ENCODE results near the gene CAMK2B.

Gene CAMK2B

GRCh38 chr7:44220358-44221112, 104.9 kb downstream of the CAMK2B start:
- H3K4me2 ChIP-seq (ENCODE audit: low read length): no peak overlapping the region
- peaks cover 12% of the 10 kb centered on the region for H3K9me3 ChIP-seq (replicated peaks; ENCODE audit: low read length)
- peaks cover 1% of the 10 kb centered on the region for H3K4me1 ChIP-seq (ENCODE audit: control insufficient read depth, insufficient read depth, low read length)
- H3K4me3 ChIP-seq (ENCODE audit: low read length): no peak overlapping the region
- H3K36me3 ChIP-seq (ENCODE audit: insufficient read depth, low read length): no peaks in the 10 kb centered on the region
- peaks cover 25% of the 10 kb centered on the region for H3K27me3 ChIP-seq (ENCODE audit: control insufficient read depth, insufficient read depth, low read length)
- H3K9ac ChIP-seq (ENCODE audit: low read depth, low read length): no peak overlapping the region

- Histone ChIP-seq H3K36me3 (ENCODE audit: insufficient read depth, low read length) (no peaks in the 10 kb centered on the region), H3K27me3 (ENCODE audit: control insufficient read depth, insufficient read depth, low read length) (peaks cover 20% of the 10 kb centered on the region), H3K9me3 (replicated peaks; ENCODE audit: low read length) (peaks cover 12% of the 10 kb centered on the region), H3K9ac (ENCODE audit: low read depth, low read length) (no peak overlapping the region), H3K4me3 (ENCODE audit: low read length) (no peak overlapping the region), H3K4me2 (ENCODE audit: low read length) (no peak overlapping the region), H3K4me1 (ENCODE audit: control insufficient read depth, insufficient read depth, low read length) (no peaks in the 10 kb centered on the region)
These were observed 105.4 kb downstream of the CAMK2B start for GRCh38 chr7:44220046-44220357.

- Histone ChIP-seq H3K4me2 (ENCODE audit: low read length) (no peak overlapping the region), H3K36me3 (ENCODE audit: insufficient read depth, low read length) (peaks cover 4% of the 10 kb centered on the region), H3K9me3 (replicated peaks; ENCODE audit: low read length) (peaks cover 12% of the 10 kb centered on the region), H3K9ac (ENCODE audit: low read depth, low read length) (no peak overlapping the region), H3K27me3 (ENCODE audit: control insufficient read depth, insufficient read depth, low read length) (peaks cover 15% of the 10 kb centered on the region), H3K4me3 (ENCODE audit: low read length) (no peak overlapping the region), H3K4me1 (ENCODE audit: control insufficient read depth, insufficient read depth, low read length) (no peaks in the 10 kb centered on the region)
These were observed 105.9 kb downstream of the CAMK2B start for GRCh38 chr7:44219371-44220045.

GRCh38 chr7:44218418-44219201, 106.8 kb downstream of the CAMK2B start:
- Histone ChIP-seq H3K4me2 (ENCODE audit: low read length) (no peak overlapping the region), H3K4me3 (ENCODE audit: low read length) (no peak overlapping the region), H3K27me3 (ENCODE audit: control insufficient read depth, insufficient read depth, low read length) (peaks cover 7% of the 10 kb centered on the region), H3K9ac (ENCODE audit: low read depth, low read length) (no peak overlapping the region), H3K36me3 (ENCODE audit: insufficient read depth, low read length) (peaks cover 12% of the 10 kb centered on the region), H3K4me1 (ENCODE audit: control insufficient read depth, insufficient read depth, low read length) (no peaks in the 10 kb centered on the region), H3K9me3 (replicated peaks; ENCODE audit: low read length) (peaks cover 12% of the 10 kb centered on the region)

- Histone ChIP-seq H3K9ac (ENCODE audit: low read depth, low read length) (no peak overlapping the region), H3K27me3 (ENCODE audit: control insufficient read depth, insufficient read depth, low read length) (peaks cover under 1% of the 10 kb centered on the region), H3K9me3 (replicated peaks; ENCODE audit: low read length) (peaks cover 12% of the 10 kb centered on the region), H3K4me2 (ENCODE audit: low read length) (no peak overlapping the region), H3K4me1 (ENCODE audit: control insufficient read depth, insufficient read depth, low read length) (no peaks in the 10 kb centered on the region), H3K36me3 (ENCODE audit: insufficient read depth, low read length) (peaks cover 19% of the 10 kb centered on the region), H3K4me3 (ENCODE audit: low read length) (no peak overlapping the region)
These were observed 107.5 kb downstream of the CAMK2B start for GRCh38 chr7:44217852-44218402.

- Histone ChIP-seq H3K9me3 (replicated peaks; ENCODE audit: low read length) (peaks cover 12% of the 10 kb centered on the region), H3K4me2 (ENCODE audit: low read length) (no peak overlapping the region), H3K4me3 (ENCODE audit: low read length) (no peak overlapping the region), H3K36me3 (ENCODE audit: insufficient read depth, low read length) (peaks cover 25% of the 10 kb centered on the region), H3K9ac (ENCODE audit: low read depth, low read length) (no peak overlapping the region), H3K4me1 (ENCODE audit: control insufficient read depth, insufficient read depth, low read length) (no peaks in the 10 kb centered on the region), H3K27me3 (ENCODE audit: control insufficient read depth, insufficient read depth, low read length) (no peaks in the 10 kb centered on the region)
These were observed 108.1 kb downstream of the CAMK2B start for GRCh38 chr7:44217223-44217714.

- Histone ChIP-seq H3K36me3 (ENCODE audit: insufficient read depth, low read length) (peaks cover 31% of the 10 kb centered on the region), H3K4me1 (ENCODE audit: control insufficient read depth, insufficient read depth, low read length) (no peaks in the 10 kb centered on the region), H3K4me3 (ENCODE audit: low read length) (no peak overlapping the region), H3K9me3 (replicated peaks; ENCODE audit: low read length) (peaks cover 12% of the 10 kb centered on the region), H3K4me2 (ENCODE audit: low read length) (no peak overlapping the region), H3K9ac (ENCODE audit: low read depth, low read length) (no peak overlapping the region), H3K27me3 (ENCODE audit: control insufficient read depth, insufficient read depth, low read length) (no peaks in the 10 kb centered on the region)
These were observed 108.7 kb downstream of the CAMK2B start for GRCh38 chr7:44216521-44217222.

GRCh38 chr7:44216019-44216418, 109.4 kb downstream of the CAMK2B start:
- no peaks in the 10 kb centered on the region for H3K4me1 ChIP-seq (ENCODE audit: control insufficient read depth, insufficient read depth, low read length)
- H3K27me3 ChIP-seq (ENCODE audit: control insufficient read depth, insufficient read depth, low read length): no peaks in the 10 kb centered on the region
- no peak overlapping the region for H3K9ac ChIP-seq (ENCODE audit: low read depth, low read length)
- H3K36me3 ChIP-seq (ENCODE audit: insufficient read depth, low read length): peaks cover 38% of the 10 kb centered on the region
- H3K4me3 ChIP-seq (ENCODE audit: low read length): no peak overlapping the region
- H3K9me3 ChIP-seq (replicated peaks; ENCODE audit: low read length): peaks cover 12% of the 10 kb centered on the region
- H3K4me2 ChIP-seq (ENCODE audit: low read length): no peak overlapping the region

- H3K4me1 ChIP-seq (ENCODE audit: control insufficient read depth, insufficient read depth, low read length): no peaks in the 10 kb centered on the region
- H3K9ac ChIP-seq (ENCODE audit: low read depth, low read length): no peak overlapping the region
- peaks cover 12% of the 10 kb centered on the region for H3K9me3 ChIP-seq (replicated peaks; ENCODE audit: low read length)
- H3K4me3 ChIP-seq (ENCODE audit: low read length): no peak overlapping the region
- H3K36me3 ChIP-seq (ENCODE audit: insufficient read depth, low read length): peaks cover 42% of the 10 kb centered on the region
- H3K27me3 ChIP-seq (ENCODE audit: control insufficient read depth, insufficient read depth, low read length): no peaks in the 10 kb centered on the region
- no peak overlapping the region for H3K4me2 ChIP-seq (ENCODE audit: low read length)
These were observed 109.9 kb downstream of the CAMK2B start for GRCh38 chr7:44215531-44215930.

- no peak overlapping the region for H3K4me2 ChIP-seq (ENCODE audit: low read length)
- no peak overlapping the region for H3K9ac ChIP-seq (ENCODE audit: low read depth, low read length)
- H3K36me3 ChIP-seq (ENCODE audit: insufficient read depth, low read length): peaks cover 58% of the 10 kb centered on the region
- no peaks in the 10 kb centered on the region for H3K4me1 ChIP-seq (ENCODE audit: control insufficient read depth, insufficient read depth, low read length)
- peaks cover 6% of the 10 kb centered on the region for H3K9me3 ChIP-seq (replicated peaks; ENCODE audit: low read length)
- H3K27me3 ChIP-seq (ENCODE audit: control insufficient read depth, insufficient read depth, low read length): no peaks in the 10 kb centered on the region
- no peak overlapping the region for H3K4me3 ChIP-seq (ENCODE audit: low read length)
These were observed 111.5 kb downstream of the CAMK2B start for GRCh38 chr7:44213877-44214388.

All from skeletal muscle satellite cell (primary cell).